ENCODE data around the gene PCBP3. TPM values are rescaled to one million over a fixed set of nuclear protein-coding genes. Genes with fewer than 3 reads are reported as not detected.

PCBP3 gene
- polyA plus RNA-seq, 1 donor (not counting 4 experiments of a cell fraction or from before 2014, with no cell fraction given) = 0.25 TPM

DNA sequence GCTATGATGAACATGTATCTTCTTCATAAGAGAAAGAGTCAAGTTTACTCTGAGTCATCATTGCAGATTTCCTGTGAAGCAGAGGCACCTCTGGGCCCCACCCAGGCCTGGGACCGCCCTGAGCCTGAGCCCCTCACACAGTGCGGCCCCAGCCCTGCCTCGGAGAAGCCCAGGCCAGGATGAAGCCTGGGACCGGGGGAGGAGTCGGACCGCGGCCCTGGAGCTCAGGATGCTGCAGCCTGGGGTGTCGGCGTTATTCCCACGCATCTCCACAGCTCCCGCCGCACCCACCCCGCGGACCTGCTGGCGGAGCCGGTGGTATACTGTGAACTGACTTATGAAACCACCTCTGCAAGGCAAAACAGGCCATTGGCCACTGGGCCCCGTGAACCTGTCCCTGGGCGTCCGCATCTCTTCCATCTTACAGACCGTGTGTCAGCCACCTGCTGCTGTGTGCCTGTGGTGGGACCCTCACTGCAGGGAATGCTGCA is 335.7 kb downstream of the PCBP3 start:
- Histone ChIP-seq H3K27ac (ENCODE audit: control insufficient read depth, insufficient read depth, low read length) (no peak overlapping the region), H4K20me1 (ENCODE audit: control insufficient read depth, extremely low read depth, insufficient read depth, low read length) (no peaks in the 10 kb centered on the region), H3K4me1 (ENCODE audit: control insufficient read depth, extremely low read depth, insufficient read depth, low read length) (peaks cover 16% of the 10 kb centered on the region), H3K4me2 (ENCODE audit: control insufficient read depth, extremely low read depth, insufficient read depth, low read depth, low read length) (no peak overlapping the region), H3K9ac (ENCODE audit: control insufficient read depth, extremely low read depth, insufficient read depth, low read length) (no peak overlapping the region), H3K79me2 (ENCODE audit: control insufficient read depth, insufficient read depth, low read length) (no peaks in the 10 kb centered on the region), H3K36me3 (ENCODE audit: control insufficient read depth in 2 of 2, extremely low read depth in 1 of 2, insufficient read depth in 2 of 2, low read length in 2 of 2) (no peaks in the 10 kb centered on the region), H3K9me3 (ENCODE audit: control insufficient read depth, low read depth, low read length) (no peaks in the 10 kb centered on the region), H3K9me1 (ENCODE audit: control insufficient read depth, extremely low read depth, insufficient read depth, low read length) (no peaks in the 10 kb centered on the region), H3K4me3 (ENCODE audit: control insufficient read depth in 2 of 3, extremely low read depth in 1 of 3, insufficient read depth in 2 of 3, low read depth in 1 of 3, low read length in 3 of 3) (no peak overlapping the region), H3K27me3 (ENCODE audit: control insufficient read depth, extremely low read depth, insufficient read depth, low read length) (peaks cover 34% of the 10 kb centered on the region), H2AFZ (ENCODE audit: control insufficient read depth, low read length) (no peak overlapping the region)
- TF ChIP-seq EZH2 (IDR thresholded peaks at IDR 0.05; ENCODE audit: low read length) = no peak
- TF ChIP-seq, protein P1, sequence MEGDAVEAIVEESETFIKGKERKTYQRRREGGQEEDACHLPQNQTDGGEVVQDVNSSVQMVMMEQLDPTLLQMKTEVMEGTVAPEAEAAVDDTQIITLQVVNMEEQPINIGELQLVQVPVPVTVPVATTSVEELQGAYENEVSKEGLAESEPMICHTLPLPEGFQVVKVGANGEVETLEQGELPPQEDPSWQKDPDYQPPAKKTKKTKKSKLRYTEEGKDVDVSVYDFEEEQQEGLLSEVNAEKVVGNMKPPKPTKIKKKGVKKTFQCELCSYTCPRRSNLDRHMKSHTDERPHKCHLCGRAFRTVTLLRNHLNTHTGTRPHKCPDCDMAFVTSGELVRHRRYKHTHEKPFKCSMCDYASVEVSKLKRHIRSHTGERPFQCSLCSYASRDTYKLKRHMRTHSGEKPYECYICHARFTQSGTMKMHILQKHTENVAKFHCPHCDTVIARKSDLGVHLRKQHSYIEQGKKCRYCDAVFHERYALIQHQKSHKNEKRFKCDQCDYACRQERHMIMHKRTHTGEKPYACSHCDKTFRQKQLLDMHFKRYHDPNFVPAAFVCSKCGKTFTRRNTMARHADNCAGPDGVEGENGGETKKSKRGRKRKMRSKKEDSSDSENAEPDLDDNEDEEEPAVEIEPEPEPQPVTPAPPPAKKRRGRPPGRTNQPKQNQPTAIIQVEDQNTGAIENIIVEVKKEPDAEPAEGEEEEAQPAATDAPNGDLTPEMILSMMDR (optimal IDR thresholded peaks at IDR 0.05 in 1 of 3, IDR thresholded peaks at IDR 0.05 in 1 of 3, conservative IDR thresholded peaks at IDR 0.05 in 1 of 3; ENCODE audit: extremely low read depth in 1 of 3, insufficient read depth in 2 of 3, low read length in 3 of 3) = no peak
- FAIRE-seq = no peak
- no peak for DNase-seq (ENCODE audit: low read depth, low spot score)
- dilution Hi-C loops (cut with MboI; ENCODE audit: extremely low pct_ligation_motif_present, low sequenced_read_pairs) = no loop called here

DNA sequence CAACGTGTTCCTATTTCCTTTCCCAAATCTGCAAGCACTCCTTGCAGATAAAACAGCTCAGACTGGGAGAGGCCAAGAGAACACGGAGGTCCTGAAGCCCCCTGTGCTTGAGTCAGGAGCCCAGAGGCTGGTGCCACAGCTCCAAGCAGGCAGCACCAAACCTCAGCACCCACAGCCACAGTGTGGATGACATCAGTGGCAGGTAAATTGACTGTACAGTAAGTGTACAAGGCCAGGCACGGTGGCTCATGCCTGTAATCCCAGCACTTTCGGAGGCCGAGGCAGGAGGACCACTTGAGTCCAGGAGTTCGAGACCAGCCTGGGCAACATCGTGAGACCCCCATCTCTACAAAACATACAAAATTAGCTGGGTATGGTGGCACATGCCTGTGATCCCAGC is 336.1 kb downstream of the PCBP3 start:
- Histone ChIP-seq H3K4me3 (ENCODE audit: control insufficient read depth in 2 of 3, extremely low read depth in 1 of 3, insufficient read depth in 2 of 3, low read depth in 1 of 3, low read length in 3 of 3) (no peak overlapping the region), H4K20me1 (ENCODE audit: control insufficient read depth, extremely low read depth, insufficient read depth, low read length) (no peaks in the 10 kb centered on the region), H3K27ac (ENCODE audit: control insufficient read depth, insufficient read depth, low read length) (no peak overlapping the region), H3K79me2 (ENCODE audit: control insufficient read depth, insufficient read depth, low read length) (no peaks in the 10 kb centered on the region), H3K27me3 (ENCODE audit: control insufficient read depth, extremely low read depth, insufficient read depth, low read length) (peaks cover 32% of the 10 kb centered on the region), H3K36me3 (ENCODE audit: control insufficient read depth in 2 of 2, extremely low read depth in 1 of 2, insufficient read depth in 2 of 2, low read length in 2 of 2) (no peaks in the 10 kb centered on the region), H3K9me1 (ENCODE audit: control insufficient read depth, extremely low read depth, insufficient read depth, low read length) (no peaks in the 10 kb centered on the region), H3K4me2 (ENCODE audit: control insufficient read depth, extremely low read depth, insufficient read depth, low read depth, low read length) (no peak overlapping the region), H2AFZ (ENCODE audit: control insufficient read depth, low read length) (no peak overlapping the region), H3K9me3 (ENCODE audit: control insufficient read depth, low read depth, low read length) (no peaks in the 10 kb centered on the region), H3K9ac (ENCODE audit: control insufficient read depth, extremely low read depth, insufficient read depth, low read length) (no peak overlapping the region), H3K4me1 (ENCODE audit: control insufficient read depth, extremely low read depth, insufficient read depth, low read length) (peaks cover 11% of the 10 kb centered on the region)
- DNase-seq (ENCODE audit: low read depth, low spot score) = no peak
- TF ChIP-seq EZH2 (IDR thresholded peaks at IDR 0.05; ENCODE audit: low read length) = no peak
- TF ChIP-seq, protein P1 (optimal IDR thresholded peaks at IDR 0.05 in 1 of 3, IDR thresholded peaks at IDR 0.05 in 1 of 3, conservative IDR thresholded peaks at IDR 0.05 in 1 of 3; ENCODE audit: extremely low read depth in 1 of 3, insufficient read depth in 2 of 3, low read length in 3 of 3) = no peak
- dilution Hi-C loops (cut with MboI; ENCODE audit: extremely low pct_ligation_motif_present, low sequenced_read_pairs) = no loop called here
- no peak for FAIRE-seq
